Fibroblast of skin of right quadriceps (primary cell): Measurements from ENCODE around the gene SEMA6D.

Source experiments
- DNase-seq: peaks from one replicate; pipeline ENCODE4 v3.0.0-alpha.2; 2013

The SEMA6D gene, protein sequence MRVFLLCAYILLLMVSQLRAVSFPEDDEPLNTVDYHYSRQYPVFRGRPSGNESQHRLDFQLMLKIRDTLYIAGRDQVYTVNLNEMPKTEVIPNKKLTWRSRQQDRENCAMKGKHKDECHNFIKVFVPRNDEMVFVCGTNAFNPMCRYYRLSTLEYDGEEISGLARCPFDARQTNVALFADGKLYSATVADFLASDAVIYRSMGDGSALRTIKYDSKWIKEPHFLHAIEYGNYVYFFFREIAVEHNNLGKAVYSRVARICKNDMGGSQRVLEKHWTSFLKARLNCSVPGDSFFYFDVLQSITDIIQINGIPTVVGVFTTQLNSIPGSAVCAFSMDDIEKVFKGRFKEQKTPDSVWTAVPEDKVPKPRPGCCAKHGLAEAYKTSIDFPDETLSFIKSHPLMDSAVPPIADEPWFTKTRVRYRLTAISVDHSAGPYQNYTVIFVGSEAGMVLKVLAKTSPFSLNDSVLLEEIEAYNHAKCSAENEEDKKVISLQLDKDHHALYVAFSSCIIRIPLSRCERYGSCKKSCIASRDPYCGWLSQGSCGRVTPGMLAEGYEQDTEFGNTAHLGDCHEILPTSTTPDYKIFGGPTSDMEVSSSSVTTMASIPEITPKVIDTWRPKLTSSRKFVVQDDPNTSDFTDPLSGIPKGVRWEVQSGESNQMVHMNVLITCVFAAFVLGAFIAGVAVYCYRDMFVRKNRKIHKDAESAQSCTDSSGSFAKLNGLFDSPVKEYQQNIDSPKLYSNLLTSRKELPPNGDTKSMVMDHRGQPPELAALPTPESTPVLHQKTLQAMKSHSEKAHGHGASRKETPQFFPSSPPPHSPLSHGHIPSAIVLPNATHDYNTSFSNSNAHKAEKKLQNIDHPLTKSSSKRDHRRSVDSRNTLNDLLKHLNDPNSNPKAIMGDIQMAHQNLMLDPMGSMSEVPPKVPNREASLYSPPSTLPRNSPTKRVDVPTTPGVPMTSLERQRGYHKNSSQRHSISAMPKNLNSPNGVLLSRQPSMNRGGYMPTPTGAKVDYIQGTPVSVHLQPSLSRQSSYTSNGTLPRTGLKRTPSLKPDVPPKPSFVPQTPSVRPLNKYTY

DNA sequence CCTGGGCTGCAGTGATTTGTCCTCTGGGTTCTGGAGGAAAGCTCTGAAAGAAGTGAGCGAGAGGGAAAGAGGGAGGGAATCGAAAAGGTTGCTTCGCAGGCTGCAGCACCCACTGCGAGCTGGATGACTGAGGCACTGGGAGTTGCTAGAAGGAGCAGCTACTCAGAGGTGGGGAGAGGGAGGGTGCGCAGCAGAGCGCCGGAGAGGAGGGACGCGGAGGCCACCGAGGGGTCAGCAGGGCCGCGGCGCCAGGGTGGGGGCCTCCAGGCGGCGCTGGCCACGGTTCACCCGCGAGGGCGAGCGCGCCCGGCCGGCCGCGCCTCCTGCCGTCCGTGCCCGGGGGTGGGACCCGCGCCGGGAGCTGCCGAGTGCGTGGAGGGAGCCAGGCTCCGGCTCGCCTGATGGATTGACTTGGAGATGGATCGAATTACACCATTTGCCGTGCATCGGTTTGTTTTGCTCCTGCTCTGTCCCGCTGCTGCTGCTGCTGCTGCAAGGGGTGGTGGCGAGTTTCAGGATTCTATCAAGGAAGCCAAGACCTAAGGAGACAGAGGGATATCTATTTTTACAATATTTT, at the start of gene SEMA6D:
Gene SEMA6D, plus strand, starts transcription at position 470 of the 577 bp plus-strand sequence. CDS start 42,294 bp downstream, outside the sequence.
- peak; percentile 84 for DNase-seq

DNA sequence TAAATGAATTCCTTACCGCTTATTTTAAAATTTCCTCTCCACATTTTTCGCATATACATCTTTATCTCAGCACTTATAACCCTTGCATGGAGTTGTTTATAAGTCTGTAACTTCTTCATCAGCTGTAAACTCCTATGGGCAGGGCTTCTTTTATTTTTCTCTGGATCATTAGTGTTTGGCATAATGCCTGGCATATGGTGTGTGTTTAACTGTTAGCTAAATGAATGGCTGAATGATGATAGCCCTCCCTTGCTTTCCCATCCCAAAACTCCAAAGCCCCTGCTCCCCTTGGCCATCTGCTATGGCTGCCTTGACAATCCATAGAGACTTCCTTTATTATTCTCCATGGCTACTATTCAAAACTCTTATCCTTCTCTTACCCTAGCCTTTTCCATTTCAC, 48.1 kb upstream of the SEMA6D start:
- DNase-seq = no peak

DNA sequence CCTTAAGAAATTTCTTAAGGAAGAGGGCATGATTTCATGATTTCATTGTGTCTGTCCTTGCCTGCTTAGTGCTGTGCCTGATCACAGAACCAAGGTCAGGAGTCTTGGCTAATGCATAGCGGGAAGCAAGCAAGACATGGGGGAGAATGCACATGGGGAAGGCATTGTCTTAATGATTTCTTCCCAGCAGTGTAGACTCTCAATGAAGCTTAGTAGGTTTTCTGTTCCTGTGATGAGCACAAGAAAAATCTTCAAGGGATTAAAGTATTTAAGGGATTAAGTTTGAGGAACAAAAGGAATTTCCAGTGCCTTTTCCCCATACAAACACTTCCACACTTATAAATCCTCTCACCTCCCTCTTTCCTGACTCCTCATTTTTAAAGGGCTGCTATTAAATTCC, 46.9 kb upstream of the SEMA6D start:
- DNase-seq = no peak

DNA sequence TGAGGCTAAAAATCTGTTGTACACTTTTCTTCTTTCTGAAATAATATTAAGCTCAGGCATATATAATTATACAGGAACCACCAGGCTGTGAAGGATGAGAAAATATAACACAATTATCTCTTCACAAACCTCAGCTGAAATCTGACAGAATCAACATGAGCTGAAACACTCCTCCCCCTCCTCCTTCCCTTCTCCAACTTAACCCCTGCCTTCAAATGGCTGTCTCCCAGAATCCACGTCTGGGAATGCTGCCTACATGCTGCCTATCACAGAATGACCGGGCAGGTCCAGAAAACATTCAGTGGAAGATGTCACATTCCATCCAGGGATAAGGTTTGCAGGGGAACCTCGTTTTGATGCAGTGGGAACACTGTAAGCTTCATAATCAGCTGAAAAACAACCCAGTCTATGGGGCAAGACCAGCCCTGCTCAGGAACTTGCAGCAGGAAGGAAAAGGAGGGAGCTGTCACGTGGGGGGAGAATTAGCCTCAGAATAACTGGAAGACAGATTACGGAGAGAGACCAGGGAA, 44.0 kb upstream of the SEMA6D start:
- DNase-seq = peak; percentile 1

DNA sequence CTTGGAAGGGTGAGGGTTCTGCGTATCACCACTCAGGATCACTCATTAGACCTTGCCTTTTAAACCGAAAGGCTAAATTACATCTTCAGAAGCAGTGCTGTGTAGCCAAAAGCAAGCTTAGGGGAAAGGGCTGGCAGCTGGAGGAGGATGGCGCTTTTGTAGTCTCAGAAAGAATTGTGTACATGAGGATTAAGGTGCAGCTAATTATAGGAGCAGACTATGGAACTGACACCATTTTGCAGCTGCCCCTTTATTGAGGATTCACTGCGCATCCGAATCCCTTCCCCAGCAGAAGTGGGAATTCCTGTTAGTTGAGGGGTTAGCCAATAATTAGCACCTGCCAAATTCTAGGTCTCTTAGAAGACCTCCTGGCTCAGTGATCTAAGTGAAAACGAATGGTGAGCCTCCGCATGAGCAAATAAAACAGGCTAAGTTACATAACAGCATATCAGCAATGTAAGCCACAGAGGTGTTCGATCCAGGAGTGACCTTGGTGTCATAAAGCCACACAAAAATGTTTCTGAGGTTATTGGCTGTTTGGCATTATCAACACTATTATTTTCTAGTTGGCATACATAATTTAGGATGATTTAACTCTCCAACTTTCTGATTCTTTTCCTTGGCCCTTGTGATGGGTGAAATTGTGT, 42.6 kb upstream of the SEMA6D start:
- DNase-seq = no peak

DNA sequence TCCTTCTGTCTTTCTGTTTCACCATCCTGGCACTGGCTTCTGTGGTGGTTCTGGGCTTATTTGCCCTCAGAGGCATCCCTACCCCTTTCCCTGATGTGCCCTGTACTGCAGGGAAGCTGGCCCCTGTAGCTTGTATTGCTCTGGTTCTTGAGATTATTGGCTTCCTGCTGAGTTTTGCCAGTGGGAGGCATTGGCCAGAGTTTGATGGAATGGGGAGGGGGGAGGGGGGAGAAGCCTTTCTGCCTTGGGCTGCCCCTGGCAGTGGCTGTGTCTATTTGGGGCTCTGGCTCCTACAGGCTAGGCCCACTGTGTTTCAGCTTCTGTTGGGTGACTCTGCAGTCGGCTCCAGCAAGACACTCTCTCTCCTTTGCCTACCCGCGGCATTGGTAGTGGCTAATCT, 41.6 kb upstream of the SEMA6D start:
- no peak for DNase-seq

DNA sequence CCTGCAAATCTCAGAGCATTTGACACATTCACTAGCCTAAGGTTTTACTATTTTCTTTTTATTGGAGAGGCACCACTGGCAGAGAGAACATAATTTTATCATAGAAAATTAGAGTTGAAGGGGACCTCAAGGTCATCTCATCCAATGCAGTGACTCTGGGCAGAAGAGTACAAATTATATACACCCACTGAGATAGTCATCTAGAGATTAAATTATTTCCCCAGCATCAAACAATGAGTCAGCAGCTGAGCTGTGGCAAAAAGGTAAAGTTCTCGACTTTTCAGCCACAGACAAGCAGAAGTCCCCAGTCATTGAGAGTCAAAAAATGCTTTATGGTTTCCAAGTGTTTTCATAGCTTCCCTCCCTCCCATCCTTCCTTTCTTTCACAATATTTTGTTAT, 39.3 kb upstream of the SEMA6D start:
- no peak for DNase-seq

DNA sequence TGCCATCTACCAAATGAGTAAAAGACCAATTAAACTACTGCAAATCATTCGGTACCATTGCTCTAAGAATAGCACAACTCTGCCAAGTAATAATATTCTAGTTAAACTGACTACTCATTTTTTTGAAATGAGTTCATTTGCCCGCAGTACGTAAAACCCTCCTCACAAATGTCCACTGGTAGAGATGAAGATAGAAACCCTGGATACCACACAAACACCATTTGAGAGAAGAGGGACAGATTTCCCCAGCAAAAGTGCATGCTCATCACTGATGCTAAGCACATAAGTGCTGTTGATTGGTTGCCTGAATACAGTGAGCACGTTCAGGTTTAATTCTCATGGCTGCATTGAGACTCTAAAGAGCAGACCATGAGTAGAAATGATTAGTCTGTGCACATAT, 34.6 kb upstream of the SEMA6D start:
- no peak for DNase-seq

DNA sequence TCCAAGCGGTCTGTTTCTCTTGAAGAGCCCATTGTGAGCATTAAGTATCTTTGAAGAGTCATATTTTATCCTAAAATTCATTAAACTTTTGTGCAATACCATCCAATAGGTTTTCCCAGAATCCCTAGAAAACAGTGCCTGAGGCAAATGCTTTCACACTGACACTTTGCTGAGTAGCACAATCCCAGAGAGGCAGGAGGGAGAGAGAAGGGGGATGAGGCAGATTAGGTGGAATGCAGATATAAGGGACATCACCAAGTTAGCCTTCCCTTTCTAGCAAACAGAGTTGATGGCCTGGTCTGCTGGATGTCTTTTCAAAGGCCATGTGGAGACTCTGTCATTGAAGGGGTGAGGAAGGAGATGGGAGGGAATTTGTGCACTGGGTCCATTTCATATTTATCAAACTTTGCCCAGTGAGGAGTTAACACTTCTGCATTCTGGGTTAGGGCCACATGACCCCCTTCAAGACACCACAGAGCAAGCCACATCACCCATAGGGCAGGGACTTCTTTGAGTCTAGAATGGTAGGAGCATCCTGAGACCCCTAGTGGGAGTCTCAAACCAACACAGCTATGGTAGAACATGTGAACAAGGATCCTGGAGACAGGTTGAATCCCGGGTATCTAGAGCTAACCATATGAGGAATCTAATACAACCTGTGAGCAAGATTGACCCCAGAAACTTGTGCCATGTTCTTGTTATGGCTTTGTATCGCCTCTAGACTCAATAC, 32.0 kb upstream of the SEMA6D start:
- DNase-seq = no peak

DNA sequence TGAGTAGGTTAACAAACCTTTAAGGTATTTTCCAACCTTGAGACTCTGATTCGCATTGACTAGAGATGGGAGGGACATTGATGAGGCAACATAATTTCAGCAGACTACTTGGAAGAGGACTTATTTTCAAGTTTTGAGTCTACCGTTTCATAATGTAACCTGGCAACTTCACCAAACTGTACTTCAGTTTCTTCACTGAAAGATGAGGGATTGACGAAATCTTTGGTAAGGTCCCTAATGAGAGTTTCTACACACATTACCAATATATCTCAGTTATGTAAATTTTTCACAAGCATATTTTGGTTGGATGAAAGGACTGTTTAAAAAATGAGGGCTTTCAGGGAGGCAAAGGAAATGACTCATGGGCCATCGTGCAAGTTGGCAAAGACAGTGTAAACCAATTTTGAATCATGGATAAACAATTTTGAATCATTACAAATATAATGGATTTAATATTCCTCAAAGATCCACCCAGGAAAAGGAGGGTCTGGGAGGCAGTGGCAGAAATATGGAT, 28.7 kb upstream of the SEMA6D start:
- DNase-seq = peak; percentile 49

DNA sequence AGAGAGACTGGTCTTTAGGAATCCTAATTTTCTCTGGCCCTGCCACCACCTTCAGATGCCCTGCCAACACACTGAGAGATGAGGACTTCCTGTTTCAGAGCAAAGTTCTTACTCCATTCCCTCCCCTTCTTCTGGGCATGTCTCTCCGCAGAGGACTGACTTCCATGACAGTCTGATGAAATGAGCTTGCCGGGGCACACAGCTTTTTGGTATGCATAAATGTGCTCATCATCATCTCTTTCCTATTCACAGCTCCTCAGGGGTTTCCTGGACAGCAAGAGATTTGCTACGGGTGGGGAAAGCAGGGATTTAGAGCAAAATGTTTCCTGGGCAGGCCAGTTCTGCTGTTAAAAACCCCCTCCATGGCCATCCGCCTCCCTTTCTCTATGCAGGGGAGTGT, 27.6 kb upstream of the SEMA6D start:
- DNase-seq = peak; percentile 3

DNA sequence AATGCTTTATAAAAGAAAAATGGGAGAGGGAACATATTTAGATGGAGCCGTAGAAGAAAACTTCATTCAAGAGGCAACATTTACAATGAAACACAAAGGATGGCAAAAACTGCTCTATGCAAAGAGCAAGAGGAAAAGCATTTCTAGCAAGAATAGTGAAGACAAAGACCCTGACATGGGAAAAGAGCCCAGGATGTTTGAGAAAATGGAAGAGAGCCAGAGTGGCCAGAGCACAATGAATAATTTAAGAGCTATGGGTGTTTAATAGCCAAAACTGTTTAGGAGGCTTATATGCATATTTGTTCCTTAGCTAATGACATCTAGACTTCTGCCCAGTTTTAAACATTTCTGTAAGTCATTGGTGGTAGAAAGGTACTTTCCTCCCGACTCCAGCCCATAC, 25.4 kb upstream of the SEMA6D start:
- DNase-seq = no peak

DNA sequence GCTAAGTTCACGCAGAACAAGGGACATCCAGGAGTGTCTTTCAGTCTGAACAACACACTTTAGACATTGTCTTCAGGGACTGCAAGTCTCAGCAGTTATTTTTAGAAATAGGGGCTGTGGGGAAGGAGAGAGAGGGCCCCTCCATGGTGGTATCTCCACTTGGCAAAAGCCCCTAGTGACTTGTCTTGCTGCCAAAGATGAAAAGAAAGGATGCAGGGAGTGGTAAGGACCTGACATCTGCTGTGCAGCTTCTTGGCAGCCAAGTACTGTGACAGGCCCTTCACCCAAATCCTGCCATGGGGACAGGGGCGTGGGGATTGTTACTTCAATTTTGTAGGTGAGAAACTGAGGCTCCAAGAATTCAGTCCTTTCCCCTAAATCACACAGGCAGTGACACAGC, 21.0 kb upstream of the SEMA6D start:
- no peak for DNase-seq

DNA sequence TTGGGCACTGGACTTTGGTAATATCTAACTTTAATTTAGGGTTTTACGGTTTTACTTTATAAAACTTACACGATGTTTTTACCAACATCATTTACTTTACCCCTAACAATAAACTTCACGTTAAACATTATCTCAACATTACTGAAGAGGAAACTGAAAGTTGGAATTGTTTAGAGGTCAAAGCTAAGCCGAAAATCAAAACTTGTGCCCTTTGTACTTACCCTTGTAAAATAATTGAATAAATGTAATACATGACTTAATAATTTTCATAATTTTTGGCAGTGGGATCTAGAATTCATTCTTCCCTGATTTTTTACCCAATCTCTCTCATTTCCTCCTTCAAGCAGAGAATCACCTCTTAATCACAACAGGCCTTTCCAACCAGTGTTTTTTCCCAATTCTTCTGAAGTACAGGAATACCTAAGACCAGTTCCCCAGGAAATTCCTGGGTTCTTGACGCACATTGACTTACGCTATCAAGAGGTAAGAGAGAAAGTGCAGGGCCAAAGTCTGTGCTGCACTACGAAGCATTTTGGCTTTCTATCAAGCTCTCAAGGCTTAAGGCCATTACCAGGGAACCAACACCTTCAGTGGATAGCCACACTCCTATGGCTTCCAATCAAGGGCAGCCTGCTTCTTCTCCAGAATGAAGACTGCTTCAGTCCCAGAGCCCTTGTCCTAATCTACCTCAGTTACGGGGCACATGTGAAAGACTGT, 11.9 kb upstream of the SEMA6D start:
- no peak for DNase-seq

DNA sequence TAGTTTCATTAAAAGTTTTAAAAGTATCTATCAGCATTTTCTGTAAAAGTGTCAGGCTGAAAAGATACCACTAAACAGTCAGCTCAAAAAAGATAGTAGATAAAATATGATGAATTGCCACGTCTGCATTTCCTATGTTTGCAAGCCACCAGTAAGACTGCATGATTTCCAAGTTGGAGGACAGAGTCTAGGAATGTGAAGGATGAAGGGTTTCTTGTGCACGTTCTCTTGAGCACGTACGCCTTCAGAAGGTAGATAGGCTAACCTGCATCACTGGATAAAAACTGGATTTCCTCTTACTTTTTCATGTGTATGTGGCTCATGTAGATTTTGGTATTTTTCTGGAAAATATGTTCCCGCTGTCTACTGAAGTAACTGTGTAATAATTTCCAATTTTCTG, 9.9 kb upstream of the SEMA6D start:
- DNase-seq = no peak

DNA sequence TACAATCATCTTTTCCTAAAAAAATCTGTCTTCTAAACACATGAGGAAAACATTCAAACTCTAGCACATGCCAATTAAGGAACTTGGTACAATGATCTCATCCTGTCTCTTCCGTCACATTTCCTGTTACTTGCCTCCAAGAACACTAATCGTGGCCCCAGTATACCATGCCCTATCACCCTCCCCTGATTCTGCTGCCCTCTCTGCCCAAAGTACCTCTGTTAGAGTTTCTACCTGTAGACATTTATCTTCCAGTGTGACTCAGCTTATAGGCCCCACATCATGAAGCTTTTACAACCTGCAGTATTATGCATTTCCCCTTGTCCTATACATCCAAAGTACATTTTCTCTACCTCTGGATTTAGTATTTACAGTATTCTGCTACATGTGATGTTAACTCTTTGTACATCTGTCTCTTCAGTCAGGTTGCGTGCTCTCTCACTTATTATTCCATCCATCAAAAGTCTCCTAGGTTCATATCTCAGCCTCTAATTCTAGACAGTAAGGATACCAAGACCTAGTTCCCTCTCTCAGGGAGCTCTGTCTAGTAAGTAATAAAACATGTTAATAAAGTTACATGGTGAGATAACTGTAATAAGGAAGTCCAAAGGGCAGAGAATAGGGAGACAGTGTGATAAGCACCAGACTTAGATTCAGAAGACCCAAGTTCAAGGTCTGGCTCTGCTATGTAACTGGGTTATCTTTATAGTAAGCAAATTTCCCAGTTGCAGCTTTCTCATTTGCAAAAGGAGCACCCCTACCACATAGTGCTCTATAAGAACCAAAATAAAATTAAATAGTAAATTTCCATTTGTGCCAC, 8.9 kb upstream of the SEMA6D start:
- DNase-seq = no peak

DNA sequence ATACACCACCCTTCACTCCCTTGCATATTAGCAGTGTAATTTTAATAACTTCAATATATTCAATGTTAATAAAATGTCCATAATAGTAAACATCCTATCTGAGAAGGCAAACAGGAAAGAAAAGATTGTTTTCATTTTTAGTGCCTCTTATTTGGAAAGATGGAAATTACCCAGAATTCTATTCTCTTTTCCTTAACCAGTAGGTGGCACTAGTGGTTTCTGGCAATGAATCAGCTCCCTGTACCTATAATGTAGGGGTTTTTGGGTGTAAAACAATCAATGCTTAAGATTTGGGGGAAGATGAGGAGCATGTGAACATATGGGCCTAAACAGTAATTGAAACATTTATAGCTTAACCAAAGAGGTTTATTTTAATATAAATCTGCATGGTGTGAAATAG, 5.7 kb upstream of the SEMA6D start:
- DNase-seq = peak; percentile 32

DNA sequence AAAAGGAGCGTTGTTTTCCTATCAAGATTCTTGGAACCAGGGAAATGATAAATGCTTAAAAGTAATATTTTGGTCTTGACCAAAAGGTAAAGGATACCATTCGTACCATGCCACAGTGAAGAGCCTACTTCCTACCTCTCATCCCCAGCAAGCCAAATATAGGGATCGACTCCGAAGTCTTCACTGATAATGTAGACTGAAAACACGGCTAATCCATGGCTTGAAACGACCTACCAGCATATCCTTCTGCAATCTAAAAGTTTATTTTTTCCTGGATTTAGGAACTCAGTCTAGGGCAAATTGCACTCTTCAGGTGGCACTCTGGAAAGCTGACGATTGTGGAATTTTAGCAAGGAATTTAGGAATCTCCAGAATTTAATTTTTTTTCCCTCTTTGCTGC, 1.9 kb upstream of the SEMA6D start:
- no peak for DNase-seq

DNA sequence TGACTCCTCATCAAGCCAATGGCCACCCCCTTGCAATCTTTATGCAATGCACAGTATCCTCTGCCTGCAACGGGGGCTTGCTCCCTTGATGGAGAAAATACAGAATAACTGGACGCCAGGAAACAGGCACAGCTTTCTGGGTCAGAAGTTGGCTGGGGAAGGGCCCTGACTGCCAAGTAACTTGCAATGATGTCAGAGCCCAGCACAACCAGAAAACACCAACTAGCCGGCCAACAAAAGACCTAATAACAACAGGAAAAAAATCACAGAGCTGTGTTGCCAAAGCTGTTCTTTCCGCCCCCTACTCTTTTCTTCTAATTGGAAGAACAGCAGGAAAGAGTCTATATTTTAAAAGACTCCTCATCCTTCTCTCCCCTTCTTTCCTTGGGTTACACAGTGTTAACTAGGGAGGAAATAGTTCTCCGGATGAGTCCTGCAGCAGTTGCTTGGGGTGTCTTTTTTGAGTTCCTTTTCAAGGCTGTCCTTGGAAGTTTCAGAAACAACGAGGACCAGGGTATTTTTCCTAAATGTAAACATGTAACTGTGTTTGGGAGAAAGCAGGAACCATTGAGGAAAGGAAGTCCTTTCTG, 1.4 kb upstream of the SEMA6D start:
- DNase-seq = no peak

DNA sequence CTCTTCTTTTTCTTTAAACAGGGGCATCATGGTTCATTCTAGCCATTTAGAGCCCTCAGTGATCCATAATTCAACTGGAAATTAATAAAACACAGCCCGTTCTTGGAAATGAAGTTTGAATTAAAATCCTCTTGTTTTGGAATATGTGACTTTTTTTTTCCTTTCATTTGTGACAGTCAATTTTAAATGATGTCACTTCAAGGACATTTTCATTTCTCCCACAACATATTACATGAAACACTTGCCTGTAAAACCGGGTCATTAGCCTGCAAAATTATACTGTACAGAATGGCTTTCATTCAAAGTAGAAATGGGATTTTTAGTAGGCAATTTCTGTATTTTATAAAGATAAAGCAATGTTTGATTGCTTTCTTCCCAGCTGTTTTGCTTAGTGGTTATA, 789 bp upstream of the SEMA6D start:
- no peak for DNase-seq
